Measurements from ENCODE around the gene SRGAP1.

DNA sequence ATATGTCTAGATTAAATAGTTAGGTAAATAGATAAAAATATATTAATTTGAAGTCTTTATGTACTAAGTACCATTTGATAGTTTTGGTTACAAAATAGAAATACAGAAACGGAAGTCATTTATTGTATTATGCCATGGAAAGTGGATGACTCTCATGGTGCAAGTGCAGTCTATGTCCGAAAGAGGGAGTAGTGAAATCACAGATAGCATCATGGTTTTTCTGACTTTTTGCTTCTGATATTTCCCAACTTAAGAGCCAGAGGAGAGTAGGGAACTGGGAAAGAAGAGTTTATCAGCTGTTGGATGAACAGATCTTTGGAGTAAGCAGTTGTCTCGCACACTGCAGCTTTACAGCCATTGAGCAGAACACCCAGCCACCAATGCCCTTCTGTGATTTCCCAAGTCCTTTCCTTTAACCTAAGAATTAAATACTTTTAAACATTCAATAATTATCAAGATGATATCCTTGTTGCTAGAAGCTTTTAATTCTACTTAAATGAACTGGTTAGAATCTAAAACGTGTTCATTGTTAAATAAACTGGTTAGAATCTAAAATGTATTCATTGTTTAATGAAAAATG is 18.4 kb upstream of the SRGAP1 start:
- TF ChIP-seq, protein P1, sequence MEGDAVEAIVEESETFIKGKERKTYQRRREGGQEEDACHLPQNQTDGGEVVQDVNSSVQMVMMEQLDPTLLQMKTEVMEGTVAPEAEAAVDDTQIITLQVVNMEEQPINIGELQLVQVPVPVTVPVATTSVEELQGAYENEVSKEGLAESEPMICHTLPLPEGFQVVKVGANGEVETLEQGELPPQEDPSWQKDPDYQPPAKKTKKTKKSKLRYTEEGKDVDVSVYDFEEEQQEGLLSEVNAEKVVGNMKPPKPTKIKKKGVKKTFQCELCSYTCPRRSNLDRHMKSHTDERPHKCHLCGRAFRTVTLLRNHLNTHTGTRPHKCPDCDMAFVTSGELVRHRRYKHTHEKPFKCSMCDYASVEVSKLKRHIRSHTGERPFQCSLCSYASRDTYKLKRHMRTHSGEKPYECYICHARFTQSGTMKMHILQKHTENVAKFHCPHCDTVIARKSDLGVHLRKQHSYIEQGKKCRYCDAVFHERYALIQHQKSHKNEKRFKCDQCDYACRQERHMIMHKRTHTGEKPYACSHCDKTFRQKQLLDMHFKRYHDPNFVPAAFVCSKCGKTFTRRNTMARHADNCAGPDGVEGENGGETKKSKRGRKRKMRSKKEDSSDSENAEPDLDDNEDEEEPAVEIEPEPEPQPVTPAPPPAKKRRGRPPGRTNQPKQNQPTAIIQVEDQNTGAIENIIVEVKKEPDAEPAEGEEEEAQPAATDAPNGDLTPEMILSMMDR (IDR thresholded peaks at IDR 0.05; ENCODE audit: poor library complexity, severe bottlenecking), result peak; percentile 89
- TF ChIP-seq RAD21 (conservative IDR thresholded peaks at IDR 0.05), result peak; percentile 91

All from neural cell (in vitro differentiated cells).